ENCODE results near the gene SLC22A4.

Gene SLC22A4

DNA sequence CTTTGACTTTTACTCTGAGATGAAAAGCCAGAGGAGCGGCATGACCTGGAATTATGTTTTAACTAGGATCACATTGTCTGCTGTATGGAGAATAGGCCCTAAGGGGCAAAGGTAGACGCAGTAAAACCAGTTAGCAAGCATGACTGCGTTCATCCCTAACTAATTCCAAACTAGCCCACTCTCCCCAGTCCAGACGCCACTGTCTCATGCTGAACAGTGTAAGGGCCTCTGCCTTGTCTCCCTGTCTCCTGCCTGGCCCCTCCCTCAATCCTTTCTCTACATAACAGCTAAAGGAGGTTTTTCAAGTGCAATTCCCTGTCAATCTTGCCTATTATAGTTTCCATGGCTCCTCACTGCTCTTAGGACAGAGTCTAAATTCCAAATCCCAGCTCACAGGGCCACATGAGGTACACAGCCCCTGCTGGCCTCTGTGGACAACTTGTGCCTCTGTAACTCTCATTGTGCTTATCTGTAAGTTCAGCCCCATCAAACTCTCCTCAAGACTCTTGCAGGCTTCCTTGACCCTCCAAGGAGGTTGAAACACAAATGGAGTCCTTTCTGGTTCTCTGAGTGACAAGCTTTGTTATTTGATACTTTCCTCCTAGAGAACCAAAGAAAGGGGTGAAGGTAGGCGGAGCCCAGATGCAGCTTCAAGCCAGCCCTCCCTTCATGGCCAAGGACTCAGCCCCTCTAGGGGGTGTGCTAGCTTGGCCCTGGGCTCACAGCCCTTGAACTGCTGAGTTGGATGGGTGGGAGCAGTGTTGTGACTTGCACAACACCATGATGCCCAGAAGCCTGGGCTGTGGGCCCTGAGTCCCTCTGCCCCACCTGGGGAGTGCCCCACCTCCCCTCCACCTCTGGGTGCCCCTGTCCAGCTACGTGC lies 16.0 kb upstream of the SLC22A4 start:
- no peak overlapping the region for H3K27ac Mint-ChIP-seq
- no peaks in the 10 kb centered on the region for H3K9me3 Mint-ChIP-seq
- H3K36me3 Mint-ChIP-seq (ENCODE audit: low read depth) = no peaks in the 10 kb centered on the region
- H3K4me1 Mint-ChIP-seq (ENCODE audit: low read depth) = no peaks in the 10 kb centered on the region
- no peak overlapping the region for H3K4me3 Mint-ChIP-seq
- H3K27me3 Mint-ChIP-seq = peaks cover 14% of the 10 kb centered on the region
- DNase-seq = no peak

DNA sequence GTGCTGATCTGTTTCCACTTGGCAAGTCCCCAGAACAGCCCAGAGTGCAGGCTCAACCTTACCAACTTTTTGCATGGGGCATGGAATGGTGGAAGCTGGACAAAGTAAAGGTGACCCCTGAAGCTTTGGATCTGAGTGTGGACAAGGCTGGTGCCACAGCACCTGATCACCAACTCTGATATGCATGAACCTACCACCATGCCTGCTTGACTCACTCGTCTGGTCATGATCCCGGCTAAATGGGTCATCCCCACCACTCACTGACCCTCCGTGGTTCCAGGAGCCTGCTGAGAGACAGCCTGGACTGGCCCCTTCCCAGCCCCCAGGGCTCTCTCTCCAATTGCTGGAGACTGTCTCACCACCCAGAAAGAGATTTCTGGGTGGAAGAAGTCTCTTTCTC lies 14.4 kb upstream of the SLC22A4 start:
- Mint-ChIP-seq H3K27me3 (peaks cover 1% of the 10 kb centered on the region), H3K27ac (no peak overlapping the region), H3K36me3 (ENCODE audit: low read depth) (no peaks in the 10 kb centered on the region), H3K4me3 (no peak overlapping the region), H3K9me3 (no peaks in the 10 kb centered on the region), H3K4me1 (ENCODE audit: low read depth) (no peaks in the 10 kb centered on the region)
- no peak for DNase-seq

DNA sequence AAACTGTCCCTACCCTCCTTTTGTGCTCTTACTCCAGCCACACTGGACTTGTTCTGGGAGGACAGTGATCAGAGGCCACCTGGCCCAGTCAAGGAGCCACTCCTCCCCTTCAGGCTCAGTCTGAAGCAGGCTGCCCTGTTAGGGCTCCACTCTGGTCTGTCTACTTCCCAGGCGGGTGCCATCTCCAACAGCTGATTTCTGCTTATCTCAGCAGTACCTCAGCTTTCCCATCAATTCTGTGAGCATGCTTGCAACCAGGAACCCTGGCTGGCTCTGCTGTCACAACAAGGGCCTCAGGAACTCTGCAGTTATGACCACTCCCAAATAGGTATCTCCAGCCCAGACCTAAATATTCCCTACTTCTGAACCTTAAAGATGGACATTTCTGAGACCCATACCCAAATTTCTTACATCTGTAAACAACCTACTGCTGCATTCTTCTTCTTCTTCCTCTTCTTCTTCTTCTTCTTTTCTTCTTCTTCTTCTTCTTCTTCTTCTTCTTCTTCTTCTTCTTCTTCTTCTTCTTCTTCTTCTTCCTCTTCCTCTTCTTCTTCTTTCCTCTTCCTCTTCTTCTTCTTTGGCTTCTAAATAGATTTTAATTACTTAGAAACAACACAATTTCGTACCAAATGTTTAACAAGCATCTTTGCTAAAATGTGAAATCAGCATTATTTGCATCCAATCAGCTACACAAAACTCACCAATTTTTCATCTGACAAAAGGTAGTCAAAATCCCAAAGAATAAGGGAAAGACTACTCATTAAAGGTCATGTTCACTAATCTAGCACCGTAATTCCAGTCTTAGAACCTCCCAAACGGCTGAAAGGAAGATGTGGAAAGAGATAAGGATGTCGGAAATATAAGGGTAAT lies 13.6 kb upstream of the SLC22A4 start:
- no peaks in the 10 kb centered on the region for H3K27me3 Mint-ChIP-seq
- H3K36me3 Mint-ChIP-seq (ENCODE audit: low read depth) = no peaks in the 10 kb centered on the region
- H3K4me3 Mint-ChIP-seq = no peak overlapping the region
- H3K27ac Mint-ChIP-seq = no peak overlapping the region
- no peak for DNase-seq
- no peaks in the 10 kb centered on the region for H3K9me3 Mint-ChIP-seq
- H3K4me1 Mint-ChIP-seq (ENCODE audit: low read depth) = no peaks in the 10 kb centered on the region

DNA sequence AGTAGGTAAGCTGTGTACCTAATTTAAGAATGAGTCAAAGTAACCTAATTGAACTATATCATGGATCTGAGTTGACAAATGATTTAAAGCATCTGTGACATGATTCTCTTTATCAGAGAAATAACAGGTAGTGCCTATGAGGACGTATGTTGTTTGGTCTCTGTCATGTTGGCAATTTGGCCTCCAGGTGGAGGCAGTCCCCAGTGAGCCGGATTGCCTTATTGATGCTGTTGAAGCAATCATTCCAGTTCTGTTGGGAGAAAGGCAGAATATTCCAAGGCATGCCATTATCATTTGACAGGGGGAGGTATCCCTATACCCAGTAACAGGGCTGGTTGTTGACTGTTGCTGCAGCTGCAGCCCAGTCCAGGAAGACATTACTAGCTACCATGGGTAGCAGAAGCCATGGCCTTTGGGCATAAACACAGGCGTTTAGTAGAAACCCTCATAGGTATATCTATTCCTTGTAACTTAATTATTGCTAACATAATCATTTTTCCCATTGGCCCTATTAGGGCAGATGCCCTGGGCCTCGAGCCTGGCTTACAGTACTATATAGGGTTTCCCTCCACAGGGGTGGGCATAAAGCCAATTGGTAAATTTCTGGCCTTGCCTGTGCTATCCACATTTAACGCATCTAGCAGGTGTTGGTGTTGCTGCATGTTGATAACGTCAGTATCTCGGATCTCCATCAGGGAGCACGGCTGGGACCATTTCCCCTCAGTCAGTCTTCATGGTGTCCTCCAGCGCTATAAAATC lies 12.2 kb upstream of the SLC22A4 start:
- Mint-ChIP-seq H3K4me3 (no peak overlapping the region), H3K4me1 (ENCODE audit: low read depth) (no peaks in the 10 kb centered on the region), H3K36me3 (ENCODE audit: low read depth) (no peaks in the 10 kb centered on the region), H3K9me3 (no peaks in the 10 kb centered on the region), H3K27ac (no peak overlapping the region), H3K27me3 (no peaks in the 10 kb centered on the region)
- DNase-seq = no peak

DNA sequence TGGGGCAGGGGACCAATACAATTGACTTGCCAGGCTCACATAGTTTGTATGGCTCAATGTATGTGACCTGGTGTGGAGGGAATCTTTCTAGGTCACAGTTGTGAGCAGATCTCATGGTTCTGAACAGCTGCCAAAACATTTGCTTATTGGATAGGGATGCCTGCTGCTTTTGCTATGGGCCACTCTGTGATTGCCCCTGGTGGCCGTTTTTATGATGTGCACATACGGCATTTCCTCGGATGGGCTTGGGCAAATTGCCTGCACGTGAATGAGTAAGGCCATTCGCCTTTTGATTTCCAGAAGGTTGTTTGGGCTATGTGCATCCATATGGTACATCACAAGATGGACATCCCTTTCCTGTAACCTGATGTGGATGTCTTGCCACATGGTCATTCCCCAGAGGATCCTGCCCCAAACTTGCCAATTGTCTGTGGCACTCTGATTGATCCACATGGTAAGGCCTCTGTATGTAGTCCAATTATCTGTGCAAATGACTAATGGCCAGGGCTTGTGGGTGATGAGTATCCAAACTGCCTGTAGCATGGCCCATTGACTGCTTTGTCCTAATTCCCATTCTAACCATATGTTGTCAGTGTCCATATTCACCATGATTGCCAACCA lies 10.7 kb upstream of the SLC22A4 start:
- Mint-ChIP-seq H3K36me3 (ENCODE audit: low read depth) (no peaks in the 10 kb centered on the region), H3K9me3 (no peaks in the 10 kb centered on the region), H3K4me3 (no peak overlapping the region), H3K27ac (no peak overlapping the region), H3K27me3 (peaks cover 2% of the 10 kb centered on the region), H3K4me1 (ENCODE audit: low read depth) (no peaks in the 10 kb centered on the region)
- DNase-seq = no peak

DNA sequence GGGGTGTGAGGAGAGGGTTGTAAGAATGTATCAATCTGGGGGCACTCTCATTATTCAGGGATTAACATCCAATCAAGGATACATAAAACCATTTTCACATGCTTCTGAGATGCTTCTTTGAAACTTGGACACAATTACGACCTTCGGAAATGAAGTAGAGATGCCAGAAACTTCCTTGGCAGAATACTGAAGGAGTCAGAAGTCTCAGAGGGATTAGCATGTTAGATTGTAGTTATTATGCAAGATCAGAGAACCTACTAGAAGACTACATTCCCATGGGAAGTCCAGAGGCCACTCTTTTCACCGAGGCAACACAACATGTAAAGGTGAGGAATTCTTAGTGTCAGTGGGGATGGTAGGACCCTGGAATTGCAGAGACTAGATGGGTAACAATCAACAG lies 5.1 kb upstream of the SLC22A4 start:
- H3K27me3 Mint-ChIP-seq = peaks cover 11% of the 10 kb centered on the region
- DNase-seq = no peak
- no peaks in the 10 kb centered on the region for H3K9me3 Mint-ChIP-seq
- H3K4me3 Mint-ChIP-seq = no peak overlapping the region
- peaks cover 10% of the 10 kb centered on the region for H3K4me1 Mint-ChIP-seq (ENCODE audit: low read depth)
- H3K27ac Mint-ChIP-seq = no peak overlapping the region
- H3K36me3 Mint-ChIP-seq (ENCODE audit: low read depth) = peaks cover 1% of the 10 kb centered on the region

DNA sequence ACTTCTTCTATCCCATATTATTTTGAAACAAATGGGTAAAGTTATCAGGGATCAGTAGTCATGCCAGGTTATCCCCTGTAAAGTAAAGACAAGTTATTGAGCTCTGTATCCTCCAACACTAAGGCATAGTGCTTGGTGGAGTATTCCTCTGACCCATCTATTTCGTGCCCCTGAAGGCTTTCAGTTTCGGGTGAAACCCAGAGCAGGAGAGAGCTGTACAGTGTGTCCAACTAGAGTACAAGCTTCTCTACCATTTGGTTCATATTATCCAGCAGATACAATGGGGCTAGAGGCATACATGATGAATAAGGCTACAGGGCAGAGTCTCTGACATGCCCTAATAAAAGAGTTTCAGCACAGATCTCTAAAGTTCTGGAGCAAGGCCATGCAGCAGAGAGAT lies 3.2 kb upstream of the SLC22A4 start:
- H3K36me3 Mint-ChIP-seq (ENCODE audit: low read depth) = peaks cover 6% of the 10 kb centered on the region
- DNase-seq = no peak
- H3K9me3 Mint-ChIP-seq = no peaks in the 10 kb centered on the region
- peaks cover 14% of the 10 kb centered on the region for H3K27me3 Mint-ChIP-seq
- no peak overlapping the region for H3K4me3 Mint-ChIP-seq
- H3K4me1 Mint-ChIP-seq (ENCODE audit: low read depth) = peaks cover 25% of the 10 kb centered on the region
- no peak overlapping the region for H3K27ac Mint-ChIP-seq

DNA sequence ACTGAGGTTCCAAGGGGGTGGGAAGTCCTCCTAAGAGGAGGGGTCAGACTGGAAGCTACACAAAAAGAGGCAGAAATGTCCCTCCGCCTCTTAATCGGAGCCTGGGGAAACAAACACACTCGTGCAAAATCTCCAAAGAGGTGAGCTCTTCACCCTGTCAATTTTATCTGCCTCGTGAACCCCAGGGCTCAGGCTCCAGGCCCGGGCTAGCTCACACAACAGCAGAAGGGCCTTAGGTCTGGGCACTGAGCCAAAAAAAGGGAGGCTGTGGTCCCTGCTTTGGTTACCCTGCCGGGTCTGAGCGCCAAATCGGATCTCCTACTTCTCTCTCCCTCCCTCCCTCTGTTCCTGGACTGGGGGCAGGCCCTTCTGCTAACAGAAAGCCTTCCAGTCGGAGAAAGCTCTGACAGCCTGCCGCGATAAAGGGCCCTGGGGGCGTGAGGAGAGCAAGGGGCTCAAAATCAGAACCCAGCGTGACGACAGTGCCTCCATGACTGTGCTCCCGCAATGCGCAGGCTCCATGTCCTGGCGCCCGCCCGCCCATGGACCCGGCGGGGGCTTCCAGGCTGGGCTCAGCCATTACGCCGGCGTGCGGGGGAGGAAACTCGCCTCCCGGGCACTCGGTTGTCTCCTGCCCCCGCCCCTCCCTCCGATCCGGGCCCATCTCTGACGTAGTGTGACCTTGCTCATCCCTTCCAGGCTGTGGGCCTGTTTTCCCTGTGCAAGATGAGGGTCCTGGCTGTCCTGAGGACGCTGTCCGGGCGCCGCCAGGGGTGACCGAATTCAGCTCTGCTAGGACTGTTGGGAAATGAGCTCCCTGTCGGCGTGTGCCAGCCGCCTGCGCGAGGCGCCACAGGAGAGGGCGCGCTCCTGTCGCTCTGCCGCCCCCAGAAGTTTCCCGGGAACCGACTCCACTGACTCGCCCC lies 865 bp upstream of the SLC22A4 start:
- peak; percentile 88 for DNase-seq
- Mint-ChIP-seq H3K9me3 (no peaks in the 10 kb centered on the region), H3K27ac (peak overlapping the region; percentile 96), H3K4me1 (ENCODE audit: low read depth) (peaks cover 38% of the 10 kb centered on the region), H3K36me3 (ENCODE audit: low read depth) (peaks cover 6% of the 10 kb centered on the region), H3K27me3 (peaks cover 21% of the 10 kb centered on the region), H3K4me3 (peak overlapping the region; percentile 91)

DNA sequence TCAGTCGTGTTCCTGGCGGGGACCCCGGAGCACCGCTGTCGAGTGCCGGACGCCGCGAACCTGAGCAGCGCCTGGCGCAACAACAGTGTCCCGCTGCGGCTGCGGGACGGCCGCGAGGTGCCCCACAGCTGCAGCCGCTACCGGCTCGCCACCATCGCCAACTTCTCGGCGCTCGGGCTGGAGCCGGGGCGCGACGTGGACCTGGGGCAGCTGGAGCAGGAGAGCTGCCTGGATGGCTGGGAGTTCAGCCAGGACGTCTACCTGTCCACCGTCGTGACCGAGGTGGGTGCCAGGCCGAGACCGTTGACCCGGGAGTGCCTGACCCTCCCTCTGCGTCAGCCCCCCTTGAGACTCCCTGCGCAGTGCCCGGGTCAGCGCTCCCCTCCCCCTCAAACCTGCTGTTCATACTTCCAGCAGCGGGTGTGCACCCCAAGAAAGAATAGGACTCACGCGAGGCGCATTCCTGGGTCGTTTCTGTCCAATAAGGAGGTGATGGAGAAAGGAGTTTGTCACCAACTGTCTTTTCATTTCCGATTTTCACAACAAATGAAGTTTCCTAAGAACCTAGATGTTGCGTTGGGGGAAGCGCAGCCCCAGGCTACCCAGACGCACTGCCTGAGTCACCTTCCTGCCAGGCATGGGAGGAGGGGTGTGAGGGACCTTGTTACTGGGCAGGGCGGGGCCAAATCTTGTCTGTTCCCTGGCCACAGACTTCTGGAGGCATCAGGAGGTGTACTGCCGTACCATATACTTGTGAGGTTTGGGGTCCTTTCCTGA lies 722 bp downstream of the SLC22A4 start:
- peak; percentile 81 for DNase-seq
- Mint-ChIP-seq H3K4me1 (ENCODE audit: low read depth) (peaks cover 38% of the 10 kb centered on the region), H3K27me3 (peaks cover 12% of the 10 kb centered on the region), H3K4me3 (peak overlapping the region; percentile 91), H3K36me3 (ENCODE audit: low read depth) (peaks cover 6% of the 10 kb centered on the region), H3K27ac (peak overlapping the region; percentile 96), H3K9me3 (no peaks in the 10 kb centered on the region)

DNA sequence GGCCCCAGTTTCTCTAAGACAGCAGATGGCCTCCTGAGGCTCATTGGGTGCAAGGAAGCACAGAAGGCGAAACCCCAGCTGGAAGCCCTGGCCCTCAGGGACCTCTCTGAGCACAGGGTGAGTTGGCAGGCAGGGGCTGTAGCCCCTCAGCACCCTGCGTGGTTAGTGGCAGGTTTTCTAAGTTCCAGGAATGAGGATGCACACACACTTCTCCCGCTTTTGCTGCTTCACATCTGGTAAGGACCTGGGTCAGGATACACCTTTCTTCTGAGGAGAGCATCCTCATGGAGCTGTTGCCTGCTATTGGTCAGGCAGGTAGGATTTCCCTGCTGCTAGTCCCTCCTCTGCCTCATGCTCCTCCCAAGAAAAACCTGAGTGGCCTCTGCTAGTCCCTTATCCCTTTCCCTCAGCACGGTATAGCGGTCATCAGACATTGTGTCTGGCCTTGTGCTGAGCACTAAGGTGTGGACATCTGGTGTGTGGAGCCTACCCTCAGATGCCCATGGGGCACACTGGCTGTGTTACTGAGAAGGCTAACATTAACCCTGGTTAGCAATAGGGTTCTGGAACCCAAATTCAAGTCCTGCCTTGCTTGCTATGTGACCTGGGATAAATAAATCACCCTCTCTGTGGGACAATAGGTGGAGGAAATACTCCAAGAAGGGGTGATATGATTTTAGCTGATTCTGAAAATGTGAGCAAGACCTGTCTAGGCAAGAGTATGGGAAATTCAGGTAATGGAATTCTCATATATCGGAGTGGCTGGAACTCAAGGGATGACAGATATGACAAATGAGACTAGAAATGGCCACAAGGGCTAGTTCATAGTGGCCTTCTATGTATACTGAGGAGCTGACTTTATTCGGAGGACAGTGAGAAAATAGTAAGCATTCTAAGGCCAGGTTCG lies 1.6 kb downstream of the SLC22A4 start:
- peaks cover 38% of the 10 kb centered on the region for H3K4me1 Mint-ChIP-seq (ENCODE audit: low read depth)
- H3K9me3 Mint-ChIP-seq = no peaks in the 10 kb centered on the region
- DNase-seq = no peak
- H3K36me3 Mint-ChIP-seq (ENCODE audit: low read depth) = peaks cover 6% of the 10 kb centered on the region
- peak overlapping the region; percentile 91 for H3K4me3 Mint-ChIP-seq
- peak overlapping the region; percentile 96 for H3K27ac Mint-ChIP-seq
- peaks cover 9% of the 10 kb centered on the region for H3K27me3 Mint-ChIP-seq

DNA sequence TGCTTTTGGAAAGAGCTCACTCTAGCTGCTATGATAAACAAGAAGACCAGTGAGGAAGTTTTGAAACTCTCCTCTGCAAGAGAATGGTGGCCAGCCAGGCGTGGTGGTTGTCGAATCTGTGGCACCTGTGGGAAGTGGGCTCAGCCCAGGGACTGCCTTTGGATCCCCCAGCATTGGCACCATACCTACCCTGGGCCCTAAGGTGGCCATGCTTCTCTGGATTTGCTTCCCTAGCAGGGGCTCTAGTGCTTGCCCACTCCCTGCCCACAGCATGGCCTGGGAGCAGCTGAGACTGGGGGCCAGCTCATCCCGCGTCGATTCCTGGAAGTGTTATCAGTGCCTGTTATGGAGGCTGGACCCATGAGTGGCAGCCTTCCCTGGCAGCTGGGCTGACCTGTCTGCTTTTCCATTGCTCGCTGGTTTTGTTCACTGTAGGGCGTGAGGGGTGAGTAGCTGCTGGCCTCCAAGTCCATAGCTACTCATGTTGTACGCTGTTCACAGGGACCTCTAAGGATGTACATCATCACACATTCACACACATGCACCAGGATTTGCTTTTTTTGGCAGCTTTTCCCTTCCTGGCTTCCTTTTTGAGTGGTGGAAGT lies 2.3 kb downstream of the SLC22A4 start:
- H3K9me3 Mint-ChIP-seq = no peaks in the 10 kb centered on the region
- peaks cover 38% of the 10 kb centered on the region for H3K4me1 Mint-ChIP-seq (ENCODE audit: low read depth)
- peaks cover 6% of the 10 kb centered on the region for H3K36me3 Mint-ChIP-seq (ENCODE audit: low read depth)
- no peak overlapping the region for H3K27ac Mint-ChIP-seq
- DNase-seq = no peak
- peaks cover 9% of the 10 kb centered on the region for H3K27me3 Mint-ChIP-seq
- no peak overlapping the region for H3K4me3 Mint-ChIP-seq

All from activated T-cell treated with anti-CD3 and anti-CD28 coated beads, Interleukin-2, amount 50 U/mL, for 24 hours (primary cell).